HepG2 (cell line): ENCODE data around the gene MICAL3.

Experiments
- SUZ12 ChIP-seq: fragments of 150-350 bp; IDR thresholded peaks from 2 replicates; pipeline ENCODE4 v1.6.1; 2014; ENCODE audit warnings: low read depth, low read length
- TGIF2 ChIP-seq: IDR thresholded peaks from 2 replicates; pipeline ENCODE4 v1.6.1; 2016; ENCODE audit warnings: control low read depth, missing compliant biosample characterization

DNA sequence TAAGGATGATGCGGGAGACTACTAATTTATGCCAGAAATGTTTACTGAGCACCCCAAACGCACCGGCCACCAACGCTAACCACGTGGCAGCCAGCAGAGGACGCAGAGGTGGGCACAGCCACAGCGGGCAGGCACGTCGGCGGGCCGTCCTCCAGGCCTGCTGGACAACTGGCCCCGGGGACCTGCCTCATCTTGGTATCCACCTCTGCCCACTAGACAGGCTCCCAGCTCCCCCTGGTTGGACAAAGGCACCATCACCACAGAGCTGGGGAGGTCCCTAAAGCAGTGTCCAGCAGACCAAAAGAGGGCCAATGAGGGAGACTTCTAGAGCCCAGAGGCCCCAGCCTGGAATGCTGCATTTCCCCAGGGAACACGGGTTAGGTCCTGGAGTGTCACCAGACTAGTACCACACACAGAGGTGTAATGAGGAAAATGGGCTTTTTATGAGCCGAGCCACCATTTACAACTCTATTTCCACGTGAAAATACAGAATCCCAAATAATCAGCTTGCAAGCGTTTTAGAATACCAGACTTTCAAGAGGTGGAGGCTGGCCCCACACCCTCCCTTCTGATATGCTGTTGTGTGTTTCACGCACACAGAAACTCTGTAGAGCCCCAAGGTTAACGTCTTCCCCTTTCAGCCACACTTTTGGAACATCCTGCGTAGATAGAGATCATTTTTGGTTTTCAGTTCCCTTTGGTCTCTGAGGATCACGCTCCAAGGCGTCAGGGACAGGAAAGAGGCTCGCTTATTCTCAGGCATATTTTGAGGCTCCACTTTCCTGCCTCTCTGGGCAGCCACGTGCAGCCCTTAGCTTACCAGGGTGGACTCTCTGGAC lies 226.4 kb downstream of the MICAL3 start:
- TF ChIP-seq SUZ12 (no peak), TGIF2 (CRISPR knock-in tag) (no peak)
